ENCODE results near the gene MAP3K6. TPM values are rescaled to one million over a fixed set of nuclear protein-coding genes. Genes with fewer than 3 reads are reported as not detected.
A peak's percentile ranks its signal among the peaks of the same experiment; 100 is the strongest.
"Not testable (repeated sequence)": the region's sequence is repeated elsewhere in the genome, so short reads cannot be mapped to it uniquely, and the experiment has no call there.

MAP3K6 gene
- total RNA-seq, 1 experiment from 2014 or later = 25.1 TPM

DNA sequence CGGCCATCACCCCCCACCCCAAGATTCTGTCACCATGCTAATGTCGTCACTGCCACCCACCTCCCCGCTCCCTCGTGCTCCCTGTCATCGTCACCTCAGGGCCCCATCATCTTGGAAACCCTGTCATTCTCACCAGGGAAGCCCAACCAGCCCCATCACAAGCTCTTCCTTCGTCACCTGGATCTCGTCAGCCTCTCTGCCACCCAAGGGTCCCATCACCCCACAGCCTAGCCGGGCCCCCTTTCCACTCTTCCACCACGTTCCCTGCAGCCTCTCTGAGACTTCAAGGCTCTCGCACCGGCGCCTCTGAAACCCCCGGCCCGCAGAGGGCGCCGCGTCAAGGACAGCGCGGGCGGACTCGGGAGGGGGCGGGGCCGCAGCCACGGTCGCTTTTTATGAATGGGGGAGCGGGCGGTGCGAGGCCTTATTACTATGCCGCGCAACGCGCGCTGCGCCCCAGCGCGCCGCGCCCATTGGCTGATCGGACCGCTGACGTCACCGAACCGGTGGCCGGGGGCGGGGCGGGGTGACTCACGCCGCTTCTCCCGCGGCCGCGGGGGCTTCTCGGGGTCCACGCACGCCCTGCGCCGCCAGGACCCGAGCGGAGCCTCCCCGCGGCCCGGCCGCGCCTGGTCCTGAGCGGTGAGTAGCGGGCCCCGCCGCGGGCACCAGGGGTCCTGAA is 25.5 kb upstream of the MAP3K6 start, which contains the start of gene GPR3:
Gene GPR3 (plus strand): TSS at position 527 of the 682 bp plus-strand sequence. CDS start 1,177 bp downstream, outside the sequence.
- Histone ChIP-seq H3K36me3 (ENCODE audit: low read depth) (no peaks in the 10 kb centered on the region), H3F3A (ENCODE audit: insufficient read depth, low read depth) (no peaks in the 10 kb centered on the region), H3K4me1 (replicated peaks; ENCODE audit: insufficient read depth) (no peaks in the 10 kb centered on the region), H3K4me2 (peak within 1 kb of the TSS; percentile 85), H3K79me2 (ENCODE audit: low read depth) (no peaks in the 10 kb centered on the region), H3K27me3 (ENCODE audit: insufficient read depth, low read depth) (no peaks in the 10 kb centered on the region), H3K9me3 (ENCODE audit: insufficient read depth, low read depth) (no peaks in the 10 kb centered on the region), H2AFZ (peak within 1 kb of the TSS; percentile 86), H3K9me2 (ENCODE audit: insufficient read depth) (no peaks in the 10 kb centered on the region), H4K20me1 (ENCODE audit: insufficient read depth) (no peaks in the 10 kb centered on the region), H3K27ac (no peak within 1 kb of the TSS), H3K4me3 (peak within 1 kb of the TSS; percentile 66)
- TF ChIP-seq, protein P1, sequence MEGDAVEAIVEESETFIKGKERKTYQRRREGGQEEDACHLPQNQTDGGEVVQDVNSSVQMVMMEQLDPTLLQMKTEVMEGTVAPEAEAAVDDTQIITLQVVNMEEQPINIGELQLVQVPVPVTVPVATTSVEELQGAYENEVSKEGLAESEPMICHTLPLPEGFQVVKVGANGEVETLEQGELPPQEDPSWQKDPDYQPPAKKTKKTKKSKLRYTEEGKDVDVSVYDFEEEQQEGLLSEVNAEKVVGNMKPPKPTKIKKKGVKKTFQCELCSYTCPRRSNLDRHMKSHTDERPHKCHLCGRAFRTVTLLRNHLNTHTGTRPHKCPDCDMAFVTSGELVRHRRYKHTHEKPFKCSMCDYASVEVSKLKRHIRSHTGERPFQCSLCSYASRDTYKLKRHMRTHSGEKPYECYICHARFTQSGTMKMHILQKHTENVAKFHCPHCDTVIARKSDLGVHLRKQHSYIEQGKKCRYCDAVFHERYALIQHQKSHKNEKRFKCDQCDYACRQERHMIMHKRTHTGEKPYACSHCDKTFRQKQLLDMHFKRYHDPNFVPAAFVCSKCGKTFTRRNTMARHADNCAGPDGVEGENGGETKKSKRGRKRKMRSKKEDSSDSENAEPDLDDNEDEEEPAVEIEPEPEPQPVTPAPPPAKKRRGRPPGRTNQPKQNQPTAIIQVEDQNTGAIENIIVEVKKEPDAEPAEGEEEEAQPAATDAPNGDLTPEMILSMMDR (conservative IDR thresholded peaks at IDR 0.05) = peak; percentile 39; the same call in 1 of the 2 replicates
- TF ChIP-seq EZH2 (IDR thresholded peaks at IDR 0.05; ENCODE audit: low read depth) = no peak
- BruUV-seq (replicated peaks) = no TSS peak
- peak; percentile 66 to 86 for DNase-seq
- intact Hi-C loops (cut with micrococcal nuclease; ENCODE audit: unreplicated experiment) = no loop called here
- CTCF ChIA-PET = interaction anchor here (0.6 kb wide), 1 partner anchor 1314 kb away, joined by 3 read pairs; no protein-coding TSS in a partner anchor
- POLR2A ChIA-PET (ENCODE audit: unreplicated experiment) = no interaction called here

- no peaks in the 10 kb centered on the region for H3K9me2 ChIP-seq (ENCODE audit: insufficient read depth)
- intact Hi-C loops (cut with micrococcal nuclease; ENCODE audit: unreplicated experiment) = no loop called here
- no peaks in the 10 kb centered on the region for H3K79me2 ChIP-seq (ENCODE audit: low read depth)
- ChIA-PET CTCF (interaction anchor here (0.5 to 0.9 kb wide), 4 partner anchors 40 to 1315 kb away, joined by 3 to 16 read pairs (median 3); no protein-coding TSS in a partner anchor), POLR2A (ENCODE audit: unreplicated experiment) (no interaction called here)
- BruUV-seq (replicated peaks) = no TSS peak
- H3K4me1 ChIP-seq (replicated peaks; ENCODE audit: insufficient read depth) = no peaks in the 10 kb centered on the region
- no peak overlapping the region for H3K27ac ChIP-seq
- no peaks in the 10 kb centered on the region for H4K20me1 ChIP-seq (ENCODE audit: insufficient read depth)
- H3F3A ChIP-seq (ENCODE audit: insufficient read depth, low read depth) = no peaks in the 10 kb centered on the region
- H2AFZ ChIP-seq = no peak overlapping the region
- no peak for DNase-seq
- H3K4me3 ChIP-seq = peak overlapping the region; percentile 66; the same call in 1 of the 2 replicates
- TF ChIP-seq, protein P1 (conservative IDR thresholded peaks at IDR 0.05) = no peak
- no peak for TF ChIP-seq EZH2 (IDR thresholded peaks at IDR 0.05; ENCODE audit: low read depth)
- no peaks in the 10 kb centered on the region for H3K36me3 ChIP-seq (ENCODE audit: low read depth)
- H3K9me3 ChIP-seq (ENCODE audit: insufficient read depth, low read depth) = no peaks in the 10 kb centered on the region
- peak overlapping the region; percentile 85 for H3K4me2 ChIP-seq
- no peaks in the 10 kb centered on the region for H3K27me3 ChIP-seq (ENCODE audit: insufficient read depth, low read depth)
Observed at GRCh38 chr1:27391511-27392095, 24.8 kb upstream of the MAP3K6 start.

DNA sequence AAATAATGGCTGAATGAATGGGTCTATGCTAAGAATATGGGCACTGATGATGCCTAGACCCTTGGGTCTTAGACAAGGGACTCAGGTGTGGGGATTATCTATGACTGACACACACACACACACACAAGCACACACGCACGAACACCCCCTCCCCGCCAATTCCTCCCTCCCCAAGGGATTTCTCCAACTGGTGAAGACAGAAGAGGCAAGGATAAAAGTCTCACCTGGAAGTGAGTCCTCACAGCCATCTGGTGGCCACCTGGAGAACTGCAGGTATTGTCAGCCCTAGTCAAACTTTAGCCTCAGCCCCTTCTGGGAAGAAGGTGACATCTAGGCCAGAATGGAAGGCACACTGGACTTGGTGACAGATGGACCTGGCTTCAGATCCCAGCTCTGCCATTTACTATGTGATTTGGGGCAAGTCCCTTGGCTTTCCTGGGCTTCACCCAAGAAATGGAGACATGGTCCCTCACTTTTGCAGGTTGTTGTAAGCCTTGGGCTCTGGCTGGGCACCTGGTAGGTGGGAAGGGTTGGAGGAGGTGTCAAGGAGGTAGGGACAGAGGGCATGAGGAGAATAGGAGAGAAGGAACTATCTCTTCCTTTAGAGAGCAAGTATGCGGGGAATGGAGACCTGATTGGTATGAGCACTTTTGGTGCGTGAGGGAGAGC is 21.7 kb upstream of the MAP3K6 start:
- intact Hi-C loops (cut with micrococcal nuclease; ENCODE audit: unreplicated experiment) = loop anchor here (1.0 kb wide), 1 partner anchor 87 kb away; no protein-coding TSS in a partner anchor
- Histone ChIP-seq H3K9me3 (ENCODE audit: insufficient read depth, low read depth) (no peaks in the 10 kb centered on the region), H3K4me3 (no peak overlapping the region), H3F3A (ENCODE audit: insufficient read depth, low read depth) (no peaks in the 10 kb centered on the region), H3K36me3 (ENCODE audit: low read depth) (no peaks in the 10 kb centered on the region), H4K20me1 (ENCODE audit: insufficient read depth) (no peaks in the 10 kb centered on the region), H3K4me1 (replicated peaks; ENCODE audit: insufficient read depth) (no peaks in the 10 kb centered on the region), H3K27me3 (ENCODE audit: insufficient read depth, low read depth) (no peaks in the 10 kb centered on the region), H2AFZ (no peak overlapping the region), H3K27ac (no peak overlapping the region), H3K9me2 (ENCODE audit: insufficient read depth) (no peaks in the 10 kb centered on the region), H3K4me2 (no peak overlapping the region), H3K79me2 (ENCODE audit: low read depth) (no peaks in the 10 kb centered on the region)
- TF ChIP-seq, protein P1 (conservative IDR thresholded peaks at IDR 0.05) = peak; percentile 87
- no peak for TF ChIP-seq EZH2 (IDR thresholded peaks at IDR 0.05; ENCODE audit: low read depth)
- POLR2A ChIA-PET (ENCODE audit: unreplicated experiment) = no interaction called here
- CTCF ChIA-PET = interaction anchor here (0.7 to 2.0 kb wide), 4 partner anchors 87 to 92 kb away, joined by 3 to 7 read pairs (median 4); no protein-coding TSS in a partner anchor
- no TSS peak for BruUV-seq (replicated peaks)
- peak; percentile 55 to 71 for DNase-seq

DNA sequence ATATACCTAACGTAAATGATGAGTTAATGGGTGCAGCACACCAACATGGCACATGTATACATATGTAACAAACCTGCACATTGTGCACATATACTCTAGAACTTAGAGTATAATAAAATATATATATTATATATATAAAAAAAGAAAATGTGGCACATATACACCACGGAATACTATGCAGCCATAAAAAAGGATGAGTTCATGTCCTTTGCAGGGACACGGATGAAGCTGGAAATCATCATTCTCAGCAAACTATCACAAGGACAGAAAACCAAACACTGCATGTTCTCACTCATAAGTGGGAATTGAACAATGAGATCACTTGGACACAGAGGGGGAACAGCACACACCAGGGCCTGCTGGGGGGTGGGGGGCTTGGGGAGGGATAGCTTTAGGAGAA is 18.0 kb upstream of the MAP3K6 start:
- H2AFZ ChIP-seq; intact Hi-C loops (cut with micrococcal nuclease; ENCODE audit: unreplicated experiment); H3K4me1 ChIP-seq (replicated peaks; ENCODE audit: insufficient read depth); H3K9me3 ChIP-seq (ENCODE audit: insufficient read depth, low read depth); CTCF ChIA-PET; H3K79me2 ChIP-seq (ENCODE audit: low read depth); BruUV-seq (replicated peaks); H4K20me1 ChIP-seq (ENCODE audit: insufficient read depth); H3K27ac ChIP-seq; H3K4me2 ChIP-seq; H3K36me3 ChIP-seq (ENCODE audit: low read depth); H3K27me3 ChIP-seq (ENCODE audit: insufficient read depth, low read depth); DNase-seq; H3K9me2 ChIP-seq (ENCODE audit: insufficient read depth); H3F3A ChIP-seq (ENCODE audit: insufficient read depth, low read depth); H3K4me3 ChIP-seq: not testable (repeated sequence)
- POLR2A ChIA-PET (ENCODE audit: unreplicated experiment) = interaction anchor here (0.7 kb wide), 1 partner anchor 388 kb away, joined by 6 read pairs; the partner anchor contains the start of gene STX12

Measured in PC-9 (cell line).